HFFc6 (cell line): Measurements from ENCODE around the gene OLFML1. TPM values are rescaled to one million over a fixed set of nuclear protein-coding genes. Genes with fewer than 3 reads are reported as not detected.

ENCODE experiments used
- DNase-seq: peaks from one replicate; pipeline ENCODE4 v3.0.0-alpha.2; 2018
- H3K27ac Mint-ChIP-seq: 2 replicates; pipeline ENCODE4 v1.8.0; 2020; ENCODE audit warnings: mild to moderate bottlenecking, mixed read lengths
- H3K27me3 Mint-ChIP-seq: 2 replicates; pipeline ENCODE4 v1.8.0; 2021; ENCODE audit warnings: mild to moderate bottlenecking, moderate library complexity, mixed read lengths; ENCODE audit not compliant: insufficient read depth
- H3K36me3 Mint-ChIP-seq: 2 replicates; pipeline ENCODE4 v1.8.0; 2021; ENCODE audit warnings: low read depth, mixed read lengths
- H3K4me1 Mint-ChIP-seq: 2 replicates; pipeline ENCODE4 v1.8.0; 2020; ENCODE audit warnings: low read depth, mixed read lengths
- H3K4me3 Mint-ChIP-seq: 2 replicates; pipeline ENCODE4 v1.8.0; 2020; ENCODE audit warnings: mild to moderate bottlenecking, moderate library complexity, mixed read lengths
- H3K9me3 Mint-ChIP-seq: 2 replicates; pipeline ENCODE4 v1.8.0; 2020; ENCODE audit warnings: mild to moderate bottlenecking, mixed read lengths
- total RNA-seq, 6 experiments: library from RNA; stranded (reverse); fragmentation: NEBNext Ultra II Directional; extraction: Animal tissue kit (Norgen Biotek cat#: 25700); gene quantifications; 2 replicates in 1 of 6; 3 replicates in 5 of 6; pipeline ENCODE4 v1.2.3, GENCODE V29; 2021
- TF ChIP-seq, protein P1 (sequence below): fragments of 200-600 bp; sonication (generic); IDR thresholded peaks from 2 replicates; pipeline ENCODE4 v1.5.0; 2021; ENCODE audit warnings: antibody characterized with exemption, mild to moderate bottlenecking

The OLFML1 gene
- total RNA-seq, 6 experiments from 2014 or later: 0.20 to 0.43 (median 0.25) TPM; not detected in 3

DNA sequence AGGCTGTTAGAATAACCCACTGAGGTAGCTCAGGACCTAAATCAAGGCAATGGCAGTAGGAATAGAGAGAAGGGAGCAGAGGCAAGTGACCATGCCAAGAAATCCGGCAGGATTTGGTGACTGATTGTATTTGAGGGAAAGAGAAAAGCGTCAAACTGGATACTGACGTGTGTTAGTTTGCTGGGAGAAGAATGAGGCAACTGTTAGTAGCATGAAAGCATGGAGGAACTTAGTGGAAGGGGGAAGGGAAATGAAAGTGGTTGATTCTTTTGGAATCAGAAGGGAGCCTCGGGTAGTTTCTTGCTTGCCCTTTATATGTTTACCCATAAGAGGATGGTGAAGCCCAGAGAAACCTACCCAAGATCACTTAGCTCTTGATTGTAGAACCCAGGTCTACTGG, 36.8 kb downstream of the OLFML1 start:
- Mint-ChIP-seq H3K27ac (no peak overlapping the region), H3K4me3 (no peak overlapping the region), H3K27me3 (peaks cover 15% of the 10 kb centered on the region), H3K9me3 (no peaks in the 10 kb centered on the region), H3K4me1 (no peaks in the 10 kb centered on the region; the same call in 1 of the 2 replicates), H3K36me3 (no peaks in the 10 kb centered on the region)
- DNase-seq: no peak
- TF ChIP-seq, protein P1, sequence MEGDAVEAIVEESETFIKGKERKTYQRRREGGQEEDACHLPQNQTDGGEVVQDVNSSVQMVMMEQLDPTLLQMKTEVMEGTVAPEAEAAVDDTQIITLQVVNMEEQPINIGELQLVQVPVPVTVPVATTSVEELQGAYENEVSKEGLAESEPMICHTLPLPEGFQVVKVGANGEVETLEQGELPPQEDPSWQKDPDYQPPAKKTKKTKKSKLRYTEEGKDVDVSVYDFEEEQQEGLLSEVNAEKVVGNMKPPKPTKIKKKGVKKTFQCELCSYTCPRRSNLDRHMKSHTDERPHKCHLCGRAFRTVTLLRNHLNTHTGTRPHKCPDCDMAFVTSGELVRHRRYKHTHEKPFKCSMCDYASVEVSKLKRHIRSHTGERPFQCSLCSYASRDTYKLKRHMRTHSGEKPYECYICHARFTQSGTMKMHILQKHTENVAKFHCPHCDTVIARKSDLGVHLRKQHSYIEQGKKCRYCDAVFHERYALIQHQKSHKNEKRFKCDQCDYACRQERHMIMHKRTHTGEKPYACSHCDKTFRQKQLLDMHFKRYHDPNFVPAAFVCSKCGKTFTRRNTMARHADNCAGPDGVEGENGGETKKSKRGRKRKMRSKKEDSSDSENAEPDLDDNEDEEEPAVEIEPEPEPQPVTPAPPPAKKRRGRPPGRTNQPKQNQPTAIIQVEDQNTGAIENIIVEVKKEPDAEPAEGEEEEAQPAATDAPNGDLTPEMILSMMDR: no peak

DNA sequence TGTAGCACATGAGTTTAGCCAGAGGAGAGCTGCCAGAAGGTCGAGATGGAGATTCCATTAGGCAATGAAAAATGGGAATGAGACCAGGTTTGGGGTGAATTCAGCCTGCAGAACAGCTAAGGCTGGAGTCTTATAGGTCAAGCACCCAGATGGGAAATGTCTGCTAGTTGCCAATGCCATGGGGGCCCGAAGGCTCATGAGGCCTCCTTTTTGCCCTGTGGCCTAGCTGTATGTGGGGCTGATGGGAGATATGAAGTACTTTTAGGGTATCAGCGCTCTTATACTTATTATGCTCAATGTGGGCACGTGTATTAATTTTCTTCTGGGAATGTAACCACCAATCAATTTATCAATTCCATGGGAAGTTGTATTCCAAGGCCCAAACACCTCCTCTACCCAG, 37.2 kb downstream of the OLFML1 start:
- Mint-ChIP-seq H3K36me3 (no peaks in the 10 kb centered on the region), H3K4me1 (no peaks in the 10 kb centered on the region; the same call in 1 of the 2 replicates), H3K4me3 (no peak overlapping the region), H3K27me3 (peaks cover 16% of the 10 kb centered on the region), H3K9me3 (no peaks in the 10 kb centered on the region), H3K27ac (no peak overlapping the region)
- TF ChIP-seq, protein P1: no peak
- no peak for DNase-seq

GRCh38 chr11:7523416-7524210, 38.3 kb downstream of the OLFML1 start:
- H3K4me1 Mint-ChIP-seq: no peaks in the 10 kb centered on the region; the same call in 1 of the 2 replicates
- peaks cover 18% of the 10 kb centered on the region for H3K27me3 Mint-ChIP-seq
- H3K36me3 Mint-ChIP-seq: no peaks in the 10 kb centered on the region
- H3K9me3 Mint-ChIP-seq: no peaks in the 10 kb centered on the region
- no peak for DNase-seq
- no peak overlapping the region for H3K4me3 Mint-ChIP-seq
- no peak overlapping the region for H3K27ac Mint-ChIP-seq
- TF ChIP-seq, protein P1: no peak

- no peak overlapping the region for H3K27ac Mint-ChIP-seq
- DNase-seq: no peak
- H3K27me3 Mint-ChIP-seq: peaks cover 18% of the 10 kb centered on the region
Measured at GRCh38 chr11:7524462-7525235, 39.3 kb downstream of the OLFML1 start.

DNA sequence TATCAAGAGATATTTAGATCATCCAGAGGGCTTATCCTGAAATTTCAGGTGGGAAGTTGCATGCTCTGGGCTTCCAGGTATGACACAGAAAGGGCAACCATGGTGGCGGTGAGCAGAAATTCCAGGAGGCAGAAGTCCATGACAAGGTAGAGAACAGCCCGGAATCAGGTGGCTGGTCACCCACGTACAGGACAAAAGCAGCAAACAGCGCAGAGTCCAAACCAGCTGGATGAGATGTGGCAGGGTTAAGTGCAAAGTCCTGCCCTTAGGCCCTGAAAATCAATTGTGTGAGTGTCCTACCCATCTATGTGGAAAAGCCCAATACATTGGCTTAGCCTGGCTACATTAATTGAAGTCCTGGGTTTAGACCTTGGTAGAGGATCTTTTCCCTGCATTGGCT, 40.1 kb downstream of the OLFML1 start:
- Mint-ChIP-seq H3K27me3 (peaks cover 18% of the 10 kb centered on the region), H3K36me3 (no peaks in the 10 kb centered on the region), H3K27ac (no peak overlapping the region), H3K4me3 (no peak overlapping the region), H3K4me1 (no peaks in the 10 kb centered on the region; the same call in 1 of the 2 replicates), H3K9me3 (no peaks in the 10 kb centered on the region)
- no peak for DNase-seq
- TF ChIP-seq, protein P1: no peak

More at GRCh38 chr11:7524462-7525235, 39.3 kb downstream of the OLFML1 start:
- H3K9me3 Mint-ChIP-seq: no peaks in the 10 kb centered on the region
- H3K36me3 Mint-ChIP-seq: no peaks in the 10 kb centered on the region
- H3K4me1 Mint-ChIP-seq: no peaks in the 10 kb centered on the region; the same call in 1 of the 2 replicates
- peak overlapping the region; percentile 58; the same call in 1 of the 2 replicates for H3K4me3 Mint-ChIP-seq
- TF ChIP-seq, protein P1: no peak
